COLO668 (cell line): ENCODE results near the gene ANKRA2.

ENCODE experiments used
- DNase-seq: peaks from one replicate; lab custom pipeline; 2025; ENCODE audit not compliant: unreplicated experiment; lab: John Stamatoyannopoulos, UW

The ANKRA2 gene, protein sequence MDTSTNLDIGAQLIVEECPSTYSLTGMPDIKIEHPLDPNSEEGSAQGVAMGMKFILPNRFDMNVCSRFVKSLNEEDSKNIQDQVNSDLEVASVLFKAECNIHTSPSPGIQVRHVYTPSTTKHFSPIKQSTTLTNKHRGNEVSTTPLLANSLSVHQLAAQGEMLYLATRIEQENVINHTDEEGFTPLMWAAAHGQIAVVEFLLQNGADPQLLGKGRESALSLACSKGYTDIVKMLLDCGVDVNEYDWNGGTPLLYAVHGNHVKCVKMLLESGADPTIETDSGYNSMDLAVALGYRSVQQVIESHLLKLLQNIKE

DNA sequence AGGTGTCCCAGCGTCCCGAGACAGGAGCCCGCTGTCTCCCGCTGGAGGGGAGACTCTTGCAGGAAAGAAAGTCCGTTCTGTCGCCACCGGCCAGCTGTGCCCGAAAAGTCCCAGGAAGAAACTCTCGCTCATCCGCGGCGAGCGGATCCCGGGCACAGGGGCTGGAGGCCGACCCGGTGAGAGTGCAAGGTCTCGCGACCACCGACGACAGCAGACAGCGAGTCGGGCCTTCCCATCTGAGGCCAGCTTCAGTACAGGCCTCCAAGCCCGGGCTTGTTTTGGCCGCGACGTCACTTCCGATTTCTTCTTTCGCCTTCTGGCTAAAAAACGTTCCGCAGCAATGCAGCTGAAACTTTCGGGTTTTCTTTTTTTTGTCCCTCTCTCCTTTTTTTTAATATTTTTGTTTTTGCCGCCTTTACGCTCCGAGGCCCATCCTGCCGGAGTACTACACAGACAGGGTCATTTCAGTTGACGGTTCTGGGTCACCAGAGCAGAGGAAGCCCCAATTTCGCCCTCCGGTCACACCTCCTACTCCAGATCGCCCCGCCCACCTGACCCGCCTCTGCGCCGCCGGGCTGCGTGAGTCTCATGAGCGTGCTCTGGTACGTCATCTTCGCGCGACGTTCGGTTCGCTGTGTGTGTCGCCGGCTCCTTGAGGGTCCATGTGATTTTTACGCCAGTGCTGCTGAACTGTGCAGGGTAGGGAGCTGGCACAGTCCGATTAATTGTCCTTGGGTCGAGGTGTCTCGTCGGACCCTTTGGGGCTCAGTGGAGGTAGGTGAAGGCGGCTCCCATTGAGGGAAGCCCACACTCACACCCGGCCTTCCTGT lies at the start of gene ANKRA2, which contains the start of gene UTP15:
Gene ANKRA2 (minus strand): TSS at position 501 of the 830 bp plus-strand sequence. CDS start 2,758 bp downstream, outside the sequence.
Gene UTP15 (plus strand): TSS at position 605 of the 830 bp plus-strand sequence. CDS start 1,602 bp downstream, outside the sequence.
- peak; percentile 97 for DNase-seq

- DNase-seq = no peak
Observed at GRCh38 chr5:73615085-73615484, 49.6 kb upstream of the ANKRA2 start.

GRCh38 chr5:73612799-73613198 lies 47.4 kb upstream of the ANKRA2 start:
- DNase-seq = no peak

DNA sequence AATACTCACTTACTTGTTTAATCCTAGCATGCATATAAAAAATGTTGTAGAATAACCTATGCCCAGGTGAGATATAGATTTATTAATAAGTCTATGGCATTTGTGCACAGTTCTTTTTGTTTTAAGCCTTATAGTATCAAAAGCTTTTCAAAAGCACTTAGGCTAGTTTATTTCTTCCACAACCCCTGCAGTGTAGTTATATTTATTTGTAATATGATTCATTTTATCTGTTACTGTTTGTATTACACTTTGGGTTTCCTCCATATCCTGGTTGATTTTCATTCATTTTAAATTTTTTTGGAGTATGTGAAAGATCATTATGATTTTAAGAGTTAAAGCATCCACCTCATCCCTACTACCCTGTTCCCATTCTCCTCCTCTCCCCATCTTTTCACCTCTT lies 41.8 kb upstream of the ANKRA2 start:
- DNase-seq = no peak

DNA sequence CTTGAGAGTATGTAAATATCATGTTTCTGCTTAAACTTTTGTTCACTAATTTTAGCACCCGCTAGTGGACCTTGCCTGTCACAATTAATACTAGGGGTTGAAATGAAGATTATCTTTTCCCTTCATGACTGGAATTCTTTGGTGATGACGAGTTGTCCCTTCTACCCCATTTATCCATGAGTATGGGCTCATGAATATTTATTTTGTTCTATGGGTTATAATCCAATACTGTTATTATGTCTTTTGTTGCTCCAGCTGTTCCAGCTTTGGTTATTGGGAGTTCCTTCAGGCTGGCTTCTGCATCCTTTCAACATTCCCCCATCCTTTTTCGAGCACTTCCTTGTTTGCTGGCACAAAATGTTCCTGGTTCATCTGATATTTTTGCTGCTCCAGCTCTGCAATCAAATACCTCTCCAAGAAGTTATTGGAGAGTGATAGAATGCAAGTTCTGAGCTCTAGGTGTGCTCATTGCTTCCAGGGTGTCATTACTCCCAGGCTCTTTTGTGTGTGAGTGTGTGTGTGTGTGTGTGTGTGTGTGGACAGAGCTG lies 40.8 kb upstream of the ANKRA2 start:
- DNase-seq = no peak

GRCh38 chr5:73605223-73606087 lies 40.0 kb upstream of the ANKRA2 start:
- DNase-seq = no peak

DNA sequence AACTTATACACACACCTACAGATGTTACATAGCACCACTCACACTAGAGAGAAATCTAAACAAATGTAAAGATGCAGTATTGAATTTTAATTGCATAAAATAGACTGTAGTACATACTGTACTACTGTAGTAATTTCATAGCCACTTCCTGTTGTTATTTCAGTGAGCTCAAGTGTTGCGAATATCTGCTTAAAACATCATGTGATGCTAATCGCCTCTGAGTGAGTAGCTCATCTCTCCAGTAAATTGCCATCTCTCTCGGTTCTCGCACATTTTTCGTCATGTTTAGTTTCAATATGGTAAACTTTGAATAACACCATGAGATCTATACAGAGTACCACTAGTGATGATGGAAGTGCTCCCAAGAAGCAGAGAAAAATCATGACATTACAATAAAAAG lies 38.6 kb upstream of the ANKRA2 start:
- DNase-seq = no peak

- no peak for DNase-seq
Observed at GRCh38 chr5:73599380-73599779, 33.9 kb upstream of the ANKRA2 start.

- peak; percentile 6 for DNase-seq
Observed at GRCh38 chr5:73596705-73597328, 31.4 kb upstream of the ANKRA2 start.

DNA sequence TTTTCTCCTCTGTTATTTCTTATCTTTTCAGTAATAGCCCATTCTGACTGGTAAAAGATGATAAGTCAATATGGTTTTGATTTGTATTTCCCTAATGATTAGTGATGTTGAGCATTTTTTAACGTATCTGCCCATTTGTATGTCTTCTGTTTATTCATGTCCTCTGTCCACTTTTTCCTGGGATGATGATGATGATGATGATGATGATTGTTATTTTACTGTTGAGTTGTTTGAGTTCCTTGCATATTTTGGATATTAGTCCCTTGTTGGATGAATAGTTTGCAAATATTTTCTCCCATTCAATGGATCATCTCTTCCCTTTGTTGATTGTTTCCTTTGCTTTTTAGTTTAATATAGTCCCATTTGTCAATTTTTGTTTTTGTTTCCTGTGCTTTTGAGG lies 27.1 kb upstream of the ANKRA2 start:
- no peak for DNase-seq

- DNase-seq = no peak
Observed at GRCh38 chr5:73591698-73592501, 26.5 kb upstream of the ANKRA2 start.

- DNase-seq = peak; percentile 46
Observed at GRCh38 chr5:73591102-73591695, 25.8 kb upstream of the ANKRA2 start.

GRCh38 chr5:73587923-73588322 lies 22.5 kb upstream of the ANKRA2 start:
- no peak for DNase-seq

- no peak for DNase-seq
Observed at GRCh38 chr5:73582285-73583145, 17.1 kb upstream of the ANKRA2 start.

DNA sequence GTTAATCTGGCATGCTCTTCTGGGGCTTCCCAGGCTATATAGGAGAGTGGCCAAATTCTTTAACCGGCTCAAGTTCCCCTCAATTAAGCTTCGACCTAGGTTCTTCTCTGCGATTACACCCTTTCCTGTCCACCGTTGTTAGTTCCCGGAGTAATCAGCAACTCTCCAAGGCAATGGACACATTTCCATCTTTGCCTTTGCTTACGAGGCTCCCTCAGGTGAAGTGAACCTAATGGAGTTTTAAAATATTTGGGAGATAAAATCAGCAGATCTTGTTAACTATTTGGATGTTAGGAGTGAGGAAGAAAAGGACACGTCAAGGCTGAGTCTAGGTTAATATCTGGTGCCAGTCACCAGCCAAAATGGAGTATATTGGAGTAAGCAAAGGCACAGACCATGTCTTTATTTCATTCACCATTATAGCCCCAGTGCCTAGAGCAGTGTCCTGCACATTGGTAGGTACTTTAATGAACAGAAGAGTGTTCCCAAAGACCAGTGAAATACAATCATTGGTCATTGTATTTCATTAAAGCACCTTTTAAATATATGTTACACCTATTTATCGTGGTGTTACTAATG lies 619 bp upstream of the ANKRA2 start:
- no peak for DNase-seq

- DNase-seq = no peak
Observed at GRCh38 chr5:73564675-73565074, 764 bp downstream of the ANKRA2 start.

GRCh38 chr5:73564018-73564417 lies 1.4 kb downstream of the ANKRA2 start:
- DNase-seq = no peak

DNA sequence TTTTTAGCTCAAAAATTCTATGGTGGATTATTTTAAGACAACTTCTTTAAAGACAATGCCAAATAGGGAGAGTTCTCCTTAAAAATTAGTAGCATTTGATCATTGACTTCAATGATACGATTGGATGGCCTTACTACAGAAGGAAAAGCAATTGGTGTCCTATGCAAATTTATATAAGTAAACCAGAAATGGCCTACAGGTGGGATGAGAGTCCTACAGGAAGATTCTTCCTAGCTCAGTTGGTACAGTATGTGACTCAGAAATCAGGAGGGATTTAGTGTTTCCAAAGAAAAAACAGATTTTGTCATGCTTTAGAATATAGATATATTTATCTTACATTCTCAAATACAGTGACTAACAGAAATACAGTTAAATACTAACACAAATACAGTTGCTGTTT lies 6.5 kb downstream of the ANKRA2 start:
- DNase-seq = no peak
